GM19193 (cell line): ENCODE measurements around the gene ZNF155.

Source experiments
- POLR2A ChIP-seq: IDR thresholded peaks from 4 replicates; pipeline ENCODE4 v1.6.1; 2011; ENCODE audit not compliant: insufficient read depth, insufficient read length; ENCODE audit errors: extremely low read depth

Gene ZNF155

DNA sequence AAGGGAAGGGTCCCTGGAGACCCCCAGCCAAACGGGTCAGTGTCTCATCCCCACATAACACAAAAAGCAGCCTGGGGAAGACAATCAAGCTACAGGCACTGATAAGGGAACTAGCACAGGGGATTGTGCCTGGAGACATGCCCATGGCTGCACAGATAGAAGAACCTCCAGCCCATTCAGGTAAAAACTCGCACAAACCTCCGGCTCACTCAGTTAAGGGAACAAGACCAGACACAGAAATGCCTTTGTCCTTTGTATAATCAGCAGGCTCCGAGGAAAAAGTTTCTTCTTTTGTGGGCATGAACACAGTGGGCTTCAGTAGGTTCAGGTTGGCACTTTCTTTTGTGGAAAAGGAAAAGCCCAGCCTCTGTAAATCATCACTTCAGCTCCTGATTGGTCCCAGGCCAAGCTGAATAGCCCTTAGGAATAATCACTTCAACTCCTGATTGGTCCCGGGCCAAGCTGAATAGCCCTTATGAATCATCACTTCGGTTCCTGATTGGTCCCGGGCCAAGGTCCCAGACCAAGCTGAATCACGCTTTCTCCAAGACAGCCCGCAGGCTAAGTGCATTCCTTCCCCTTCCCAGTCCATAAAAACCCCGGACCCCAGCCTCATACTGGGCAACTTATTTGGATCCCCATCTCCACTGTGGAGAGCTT is 13.8 kb downstream of the ZNF155 start:
- TF ChIP-seq POLR2A, result no peak

DNA sequence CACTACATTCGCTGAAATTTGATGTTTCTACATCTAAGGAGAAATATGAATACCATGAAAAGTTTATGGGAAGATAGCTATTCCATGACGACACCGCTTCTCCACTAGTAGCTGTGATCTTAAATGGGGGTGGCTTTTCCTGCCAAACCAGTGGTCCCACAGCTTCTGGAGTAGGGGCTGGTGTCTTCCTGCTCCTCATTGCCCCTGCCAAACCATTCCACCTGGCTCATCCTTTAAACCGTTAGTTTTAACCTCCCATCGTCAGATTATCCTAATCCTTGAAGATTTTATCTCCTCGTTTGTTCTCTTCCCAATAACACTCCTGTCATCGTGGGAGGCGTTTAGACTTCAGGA is 18.2 kb downstream of the ZNF155 start:
- no peak for TF ChIP-seq POLR2A

DNA sequence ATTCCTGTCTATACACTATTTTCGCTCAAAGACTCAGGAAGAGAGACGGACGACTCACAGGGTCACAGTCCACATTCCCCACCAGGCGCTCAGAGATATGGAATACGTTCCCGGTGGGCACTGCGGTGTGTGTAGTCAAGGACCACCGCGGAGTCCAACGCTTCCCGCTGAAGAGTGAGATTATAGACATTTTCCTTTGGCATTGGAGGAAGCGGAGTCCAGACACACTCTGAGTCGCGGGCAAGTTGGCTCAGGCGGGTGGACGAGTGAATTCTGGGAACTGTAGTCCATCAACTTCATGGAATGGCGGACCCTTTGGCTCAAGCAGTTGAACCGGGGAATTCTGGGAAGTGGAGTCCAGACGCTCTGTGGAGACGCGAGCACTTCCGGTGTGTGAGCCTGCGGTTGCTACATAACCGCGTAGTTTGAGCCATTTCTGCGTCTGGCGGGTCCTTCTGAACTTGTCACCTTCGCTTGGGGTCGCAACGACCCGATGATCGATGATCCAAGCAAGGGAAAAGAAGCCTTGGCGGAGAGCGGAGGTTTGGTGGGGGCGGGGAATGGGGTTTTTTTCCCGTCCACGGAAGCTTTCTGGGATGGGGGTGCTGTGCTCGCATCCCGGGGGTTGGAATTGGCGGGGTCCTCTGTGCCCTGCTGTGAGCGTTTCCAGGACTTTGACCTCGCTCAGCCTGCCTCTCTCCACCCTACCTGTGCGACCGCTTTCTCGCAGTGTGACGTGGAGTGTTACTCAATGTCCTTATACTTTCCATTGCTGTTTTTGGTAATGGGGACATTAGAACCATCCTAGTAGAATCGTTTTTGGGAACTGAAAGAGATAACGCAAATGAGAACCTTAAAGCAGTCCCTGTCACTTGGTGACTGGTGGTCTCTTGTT is 18.8 kb downstream of the ZNF155 start, which contains the start of gene ZNF230:
Gene ZNF230 (plus strand): TSS at position 392 of the 895 bp plus-strand sequence. CDS start 4,122 bp downstream, outside the sequence.
- TF ChIP-seq POLR2A, result peak; percentile 59

DNA sequence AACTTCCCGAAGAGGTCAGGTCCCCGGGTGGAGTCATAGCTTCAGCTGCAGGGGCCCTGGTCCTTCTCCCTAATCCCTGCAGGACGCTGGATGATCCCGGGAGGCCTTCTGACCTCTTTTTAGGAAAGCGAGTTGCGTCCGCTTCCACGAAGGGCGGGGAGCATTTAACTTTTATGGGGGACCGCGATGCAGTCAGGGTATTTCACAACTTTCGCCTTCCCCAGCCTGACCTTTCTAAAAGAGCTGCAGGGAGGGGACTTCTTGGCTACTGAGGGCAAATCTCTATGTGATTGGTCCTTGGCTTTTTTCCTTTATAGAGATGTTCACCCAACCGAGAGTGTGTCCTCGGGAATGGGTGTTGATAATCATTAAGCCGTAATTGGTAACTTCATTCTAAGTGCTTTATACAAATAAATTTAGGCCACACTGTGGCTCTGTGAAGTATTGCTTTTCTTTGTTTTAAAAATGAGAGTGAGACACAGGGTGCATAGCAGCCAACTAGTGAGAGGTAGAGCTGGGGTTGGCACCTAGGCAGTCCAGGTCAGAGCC is 19.5 kb downstream of the ZNF155 start:
- no peak for TF ChIP-seq POLR2A

DNA sequence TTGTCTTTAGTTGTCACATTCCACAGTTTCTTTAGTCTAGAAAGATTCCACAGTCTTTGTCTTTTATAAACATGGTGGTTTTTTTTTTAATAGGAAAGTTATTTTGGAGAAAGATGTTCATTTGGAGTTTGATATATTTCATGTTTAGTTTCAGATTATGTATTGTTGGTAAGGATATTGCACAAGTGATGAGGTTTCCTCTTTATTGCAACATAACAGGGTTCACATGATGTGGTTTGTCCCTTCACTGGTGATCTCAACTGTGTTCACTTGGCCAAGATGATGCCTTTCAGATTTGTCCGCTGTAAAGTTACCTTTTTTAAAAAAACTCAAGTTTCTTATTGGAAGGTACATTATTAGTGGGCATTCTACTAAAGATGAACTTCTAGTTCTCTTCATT is 22.0 kb downstream of the ZNF155 start:
- no peak for TF ChIP-seq POLR2A

DNA sequence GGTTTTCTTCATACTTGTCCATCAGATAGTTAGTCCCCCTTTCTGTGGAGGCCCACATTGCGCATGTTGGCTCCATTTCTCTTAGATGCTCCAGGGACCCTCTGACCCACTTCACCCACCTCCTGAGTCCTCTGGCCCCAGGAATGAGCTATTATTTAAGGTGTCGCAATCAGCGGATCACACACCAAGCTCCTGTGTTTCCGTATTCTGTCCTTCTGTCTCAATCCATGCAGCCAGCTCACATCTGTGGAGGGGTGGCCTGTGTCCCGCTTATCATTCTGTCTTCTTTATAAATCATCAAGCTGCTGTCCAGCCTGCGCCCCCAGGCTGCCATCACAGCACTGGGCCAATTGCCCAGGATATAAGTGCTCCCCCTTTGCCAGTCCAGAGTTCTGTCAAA is 23.5 kb downstream of the ZNF155 start:
- TF ChIP-seq POLR2A, result no peak

DNA sequence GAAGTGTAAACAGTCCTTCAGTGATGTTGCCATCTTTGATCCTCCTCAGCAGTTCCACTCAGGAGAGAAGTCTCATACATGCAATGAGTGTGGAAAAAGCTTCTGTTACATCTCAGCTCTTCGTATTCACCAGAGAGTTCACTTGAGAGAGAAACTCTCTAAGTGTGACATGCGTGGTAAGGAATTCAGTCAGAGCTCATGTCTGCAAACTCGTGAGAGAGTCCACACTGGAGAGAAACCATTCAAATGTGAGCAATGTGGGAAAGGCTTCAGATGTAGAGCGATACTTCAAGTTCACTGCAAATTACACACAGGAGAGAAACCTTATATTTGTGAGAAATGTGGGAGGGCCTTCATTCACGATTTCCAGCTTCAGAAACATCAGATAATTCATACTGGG is 26.5 kb downstream of the ZNF155 start:
- TF ChIP-seq POLR2A, result no peak

DNA sequence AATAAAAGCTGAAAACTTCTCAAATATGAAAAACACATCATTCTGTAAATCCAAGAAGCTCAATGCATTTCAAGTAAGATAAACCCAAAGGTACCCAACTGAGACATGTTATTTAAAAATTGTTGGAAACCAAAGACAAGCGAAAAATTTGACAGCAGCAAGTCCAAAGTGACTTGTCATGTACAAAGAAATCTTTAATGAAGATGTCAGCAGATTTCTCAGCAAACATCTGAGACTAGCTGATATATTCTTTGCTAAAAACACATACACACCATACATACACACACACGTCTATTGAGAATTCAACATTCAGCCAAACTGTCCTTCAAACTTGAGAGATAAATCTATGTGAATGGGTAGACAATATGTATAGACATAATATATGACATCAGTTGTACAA is 35.5 kb downstream of the ZNF155 start:
- TF ChIP-seq POLR2A, result no peak

DNA sequence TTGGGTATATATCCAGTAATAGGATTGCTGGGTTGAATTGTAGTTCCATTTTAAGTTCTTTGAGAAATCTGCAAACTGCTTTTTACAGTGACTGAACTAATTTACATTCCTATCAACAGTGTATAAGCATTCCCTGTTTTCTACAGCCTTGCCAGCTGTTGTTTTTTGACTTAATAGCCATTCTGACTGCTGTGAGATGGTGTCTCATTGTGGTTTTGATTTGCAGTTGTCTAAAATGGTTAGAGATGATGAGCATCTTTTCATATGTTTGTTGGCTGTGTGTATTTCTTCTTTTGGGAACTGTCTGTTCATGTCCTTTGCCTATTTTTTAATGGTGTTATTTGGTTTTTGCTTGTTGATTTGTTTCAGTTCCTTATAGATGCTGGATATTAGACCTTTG is 37.2 kb downstream of the ZNF155 start:
- no peak for TF ChIP-seq POLR2A

DNA sequence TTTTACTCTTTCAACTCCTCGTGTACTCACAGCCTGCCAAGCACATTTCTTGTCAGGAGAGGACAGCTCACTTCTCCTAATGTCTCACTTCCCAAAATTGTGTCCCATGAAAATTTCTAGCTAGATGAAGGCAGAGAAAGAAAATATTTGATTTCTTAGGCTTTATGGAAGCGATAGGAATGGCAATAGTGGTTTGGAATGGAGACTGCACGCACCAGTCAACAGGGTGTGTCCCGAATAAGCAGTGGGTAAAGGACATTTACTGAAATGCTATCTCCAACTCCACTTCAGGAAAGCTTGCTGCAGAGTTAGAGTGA is 40.9 kb downstream of the ZNF155 start:
- no peak for TF ChIP-seq POLR2A

DNA sequence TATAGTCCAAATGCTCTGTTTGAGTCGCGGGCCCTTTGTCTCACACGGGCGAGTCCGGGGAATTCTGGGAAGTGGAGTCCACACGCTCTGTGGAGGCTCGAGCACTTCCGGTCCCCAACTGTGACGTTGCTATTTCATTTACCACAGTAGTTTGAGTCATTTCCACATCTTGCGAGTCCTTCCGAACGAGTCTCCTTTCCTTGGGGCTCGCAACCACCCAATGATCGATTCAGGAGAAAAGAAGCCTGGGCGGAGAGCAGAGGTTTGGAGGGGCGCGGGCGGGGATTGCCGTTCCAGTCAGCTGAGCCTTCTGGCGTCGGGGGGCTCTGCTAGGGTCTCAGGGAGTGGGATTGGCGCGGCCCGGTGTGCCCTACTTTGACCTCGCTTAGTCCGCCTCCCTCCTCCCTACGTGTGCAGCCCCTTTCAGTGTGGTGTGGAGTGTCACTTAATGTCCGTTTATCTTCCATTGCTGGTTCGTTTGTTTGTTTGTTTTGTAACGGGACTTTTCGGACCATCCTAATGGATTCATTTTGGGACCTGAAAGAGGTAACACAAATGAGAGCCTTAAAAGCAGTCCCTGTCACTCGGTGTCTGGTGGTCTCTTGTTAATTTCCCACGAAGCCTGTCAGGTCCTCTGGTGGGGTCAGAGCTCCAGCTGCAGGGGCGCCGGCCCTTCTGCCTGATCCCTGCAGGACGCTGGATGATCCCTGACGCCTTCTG is 41.4 kb downstream of the ZNF155 start, which contains the start of gene ZNF222:
Gene ZNF222 (plus strand): TSS at position 163 of the 720 bp plus-strand sequence. CDS start 58 bp downstream, at position 221.
- peak; percentile 60 for TF ChIP-seq POLR2A

DNA sequence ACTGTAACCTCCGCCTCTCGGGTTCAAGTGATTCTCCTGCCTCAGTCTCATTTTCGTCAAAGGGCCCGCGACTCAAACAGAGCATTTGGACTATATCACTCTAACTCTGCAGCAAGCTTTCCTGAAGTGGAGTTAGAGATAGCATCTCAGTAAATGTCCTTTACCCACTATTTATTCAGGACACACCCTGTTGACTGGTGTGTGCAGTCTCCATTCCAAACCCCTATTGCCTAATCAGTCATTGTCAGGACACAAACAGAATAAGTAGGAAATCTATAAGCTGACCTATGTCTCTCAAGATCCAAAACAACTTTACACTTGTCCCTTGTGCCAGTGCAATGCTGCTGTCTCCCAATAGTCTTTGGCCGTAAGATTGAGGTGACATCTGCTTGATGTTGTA is 42.6 kb downstream of the ZNF155 start:
- TF ChIP-seq POLR2A, result no peak

DNA sequence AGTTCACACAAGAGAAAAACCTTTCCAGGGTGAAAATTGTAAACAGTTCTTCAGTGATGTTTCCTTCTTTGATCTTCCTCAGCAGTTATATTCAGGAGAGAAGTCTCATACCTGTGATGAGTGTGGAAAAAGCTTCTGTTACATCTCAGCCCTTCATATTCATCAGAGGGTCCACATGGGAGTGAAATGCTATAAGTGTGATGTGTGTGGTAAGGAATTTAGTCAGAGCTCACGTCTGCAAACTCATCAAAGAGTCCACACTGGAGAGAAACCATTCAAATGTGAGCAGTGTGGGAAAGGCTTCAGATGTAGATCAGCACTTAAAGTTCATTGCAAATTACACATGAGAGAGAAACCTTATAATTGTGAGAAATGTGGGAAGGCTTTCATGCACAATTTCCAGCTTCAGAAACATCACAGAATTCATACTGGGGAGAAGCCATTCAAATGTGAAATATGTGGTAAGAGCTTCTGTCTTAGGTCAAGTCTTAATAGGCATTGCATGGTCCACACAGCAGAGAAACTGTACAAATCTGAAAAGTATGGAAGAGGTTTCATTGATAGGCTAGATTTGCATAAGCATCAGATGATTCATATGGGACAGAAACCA is 48.1 kb downstream of the ZNF155 start:
- TF ChIP-seq POLR2A, result no peak

DNA sequence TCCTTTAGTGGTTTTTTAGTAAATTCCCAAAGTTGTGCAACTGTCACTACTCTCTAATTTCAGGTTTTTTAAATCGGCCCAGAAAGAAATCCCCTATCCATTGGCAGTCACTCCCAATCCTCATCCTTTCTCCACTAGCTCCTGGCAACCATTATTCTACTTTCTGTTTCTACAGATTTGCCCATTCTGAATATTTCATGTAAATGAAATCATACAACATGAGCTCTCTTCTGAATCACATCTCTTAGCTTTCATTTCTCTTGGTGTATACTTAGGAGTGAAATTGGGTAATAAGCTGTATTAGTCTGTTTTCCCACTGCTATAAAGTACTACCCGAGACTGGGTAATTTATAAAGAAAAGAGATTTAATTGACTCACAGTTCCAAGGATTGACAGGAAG is 58.2 kb downstream of the ZNF155 start:
- no peak for TF ChIP-seq POLR2A
